ENCODE data around the gene HEATR5B.
"Not testable (repeated sequence)": the region's sequence is repeated elsewhere in the genome, so short reads cannot be mapped to it uniquely, and the experiment has no call there.

Gene HEATR5B

GRCh38 chr2:36941867-36942266 lies 142.3 kb downstream of the HEATR5B start:
- no peak for DNase-seq (ENCODE audit: low read depth in 2 of 2)

DNA sequence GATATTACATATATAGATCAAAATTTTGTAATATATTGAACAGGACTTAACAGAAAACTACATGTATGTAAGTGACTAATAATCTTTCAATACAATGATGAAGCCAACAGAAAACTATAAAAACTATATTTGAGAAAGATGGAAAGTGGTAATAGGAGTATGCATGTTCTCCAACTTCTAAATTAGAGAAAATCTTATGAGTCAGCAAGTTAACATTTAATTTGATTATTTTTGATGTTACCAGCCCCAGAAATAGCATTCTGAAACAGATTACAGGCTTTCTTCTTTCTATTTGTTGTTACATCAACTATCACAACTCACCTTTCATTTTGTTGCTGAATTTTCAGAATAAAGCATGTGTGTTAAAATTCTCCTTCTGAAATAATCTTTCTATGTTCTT lies 147.6 kb downstream of the HEATR5B start:
- DNase-seq (ENCODE audit: low read depth in 2 of 2): not testable (repeated sequence)

- DNase-seq (ENCODE audit: low read depth in 2 of 2): not testable (repeated sequence)
These were observed 152.5 kb downstream of the HEATR5B start for GRCh38 chr2:36931688-36932087.
